ACHN (cell line): Measurements from ENCODE around the gene SEMA4D.

Experiments used
- DNase-seq: peaks from one replicate; pipeline ENCODE4 v3.0.0-alpha.2; 2015
- in situ Hi-C: cut with HindIII; loops from 2 replicates; pipeline ENCODE4 v1.10.0; 2017; ENCODE audit warnings: low sequenced_read_pairs, low pct_ligation_motif_present, low pct_unique_long_range_greater_than_20kb

The SEMA4D gene

DNA sequence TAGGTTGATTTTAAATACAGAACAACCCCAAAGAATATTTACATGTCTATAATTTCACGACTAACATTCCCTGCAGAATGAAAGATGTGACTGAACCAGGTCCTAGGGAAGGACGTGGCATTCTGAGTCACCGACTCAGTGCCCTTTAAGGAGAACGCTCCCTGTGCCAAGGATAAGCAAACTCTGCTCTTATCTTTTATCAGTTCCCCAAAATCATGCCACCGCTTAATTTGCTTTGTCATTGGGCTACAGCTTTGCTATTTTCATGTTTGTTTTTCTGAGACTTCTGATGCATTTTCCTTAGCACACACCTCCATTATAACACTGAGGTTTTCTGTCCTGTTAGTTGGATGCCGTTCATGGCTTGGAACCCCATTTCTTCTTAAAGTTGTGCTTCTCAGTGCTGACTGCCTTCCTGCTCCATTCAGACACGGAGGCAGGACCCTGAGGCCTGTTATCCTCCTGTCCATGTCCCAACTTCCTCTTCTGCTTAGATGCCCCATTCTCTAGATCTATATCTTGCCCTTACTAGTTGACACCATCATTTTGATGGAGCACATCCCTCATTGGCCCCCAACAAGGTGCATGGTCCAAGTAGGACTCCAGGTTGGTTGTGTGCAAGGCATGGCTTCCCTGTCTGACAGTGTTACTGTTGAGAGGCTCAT is 11.2 kb upstream of the SEMA4D start:
- no peak for DNase-seq
- in situ Hi-C loops, result no loop called here

- DNase-seq, result peak; percentile 58
- in situ Hi-C loops, result no loop called here
Measured at GRCh38 chr9:89505911-89506310, 8.0 kb upstream of the SEMA4D start.

- in situ Hi-C loops, result no loop called here
- DNase-seq, result no peak
Measured at GRCh38 chr9:89505048-89505447, 7.1 kb upstream of the SEMA4D start.

- no peak for DNase-seq
- in situ Hi-C loops, result no loop called here
Measured at GRCh38 chr9:89502671-89503070, 4.8 kb upstream of the SEMA4D start.

DNA sequence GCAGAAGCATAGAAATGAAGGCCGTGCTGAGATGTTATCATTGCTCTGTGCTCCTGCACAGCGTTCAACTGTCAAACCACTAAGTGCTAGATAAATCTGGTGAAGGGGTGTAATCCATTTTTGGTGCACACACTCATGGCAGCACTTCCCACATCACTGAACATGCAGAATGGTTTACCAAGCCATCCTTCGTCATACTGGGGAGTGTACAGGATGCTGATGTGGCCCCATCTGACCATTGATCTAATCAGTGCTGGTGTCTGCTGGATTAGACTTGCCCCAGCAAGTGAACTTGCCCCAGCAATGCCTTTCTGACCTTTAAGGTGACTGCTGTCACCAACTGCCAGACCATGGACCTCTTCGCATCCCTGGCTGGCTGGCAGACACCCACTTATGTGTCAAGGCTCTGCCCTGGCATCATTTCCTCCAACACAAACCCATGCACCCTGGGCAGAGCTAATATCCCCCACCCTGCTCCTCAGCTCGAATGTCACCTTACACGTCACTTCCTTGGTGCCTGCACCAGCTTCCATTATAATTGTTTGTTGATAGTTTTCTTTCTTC is 4.2 kb upstream of the SEMA4D start:
- DNase-seq, result no peak
- in situ Hi-C loops, result no loop called here

GRCh38 chr9:89501311-89501898 is 3.5 kb upstream of the SEMA4D start:
- in situ Hi-C loops, result no loop called here
- no peak for DNase-seq

- in situ Hi-C loops, result no loop called here
- DNase-seq, result no peak
Measured at GRCh38 chr9:89500008-89500407, 2.1 kb upstream of the SEMA4D start.

DNA sequence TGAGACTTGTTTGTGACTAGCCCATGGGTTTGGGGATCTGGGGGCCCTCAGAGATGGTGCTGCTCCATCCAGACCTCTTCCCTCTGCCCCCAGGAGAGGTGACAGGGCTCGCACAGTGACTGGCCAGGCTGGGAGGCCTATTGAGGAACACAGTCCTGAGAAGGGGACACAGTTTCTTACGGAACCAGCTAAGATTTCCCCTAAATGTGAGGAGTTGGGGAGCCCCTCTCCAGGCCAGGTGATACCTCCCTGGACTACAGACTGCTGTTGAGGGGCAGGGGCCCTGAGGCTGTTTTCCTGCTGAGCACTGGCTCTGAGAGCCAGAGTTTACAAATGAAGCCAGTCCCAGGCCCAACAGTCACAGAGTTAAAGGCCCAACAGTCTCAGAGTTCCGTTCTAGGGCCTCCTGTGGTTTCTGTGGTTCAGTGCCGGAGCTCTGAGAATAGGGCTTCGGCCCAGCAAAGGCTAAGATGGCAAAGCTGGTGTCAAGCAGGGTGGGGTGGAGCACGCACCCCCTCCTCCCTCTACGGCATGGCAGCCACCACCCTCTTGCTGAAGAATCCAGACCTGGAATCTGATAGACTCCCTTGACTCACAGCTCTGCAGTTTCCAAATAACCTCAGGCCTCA is 1.1 kb upstream of the SEMA4D start:
- in situ Hi-C loops, result no loop called here
- DNase-seq, result no peak

- no peak for DNase-seq
- in situ Hi-C loops, result no loop called here
Measured at GRCh38 chr9:89497257-89497963, 503 bp downstream of the SEMA4D start.

DNA sequence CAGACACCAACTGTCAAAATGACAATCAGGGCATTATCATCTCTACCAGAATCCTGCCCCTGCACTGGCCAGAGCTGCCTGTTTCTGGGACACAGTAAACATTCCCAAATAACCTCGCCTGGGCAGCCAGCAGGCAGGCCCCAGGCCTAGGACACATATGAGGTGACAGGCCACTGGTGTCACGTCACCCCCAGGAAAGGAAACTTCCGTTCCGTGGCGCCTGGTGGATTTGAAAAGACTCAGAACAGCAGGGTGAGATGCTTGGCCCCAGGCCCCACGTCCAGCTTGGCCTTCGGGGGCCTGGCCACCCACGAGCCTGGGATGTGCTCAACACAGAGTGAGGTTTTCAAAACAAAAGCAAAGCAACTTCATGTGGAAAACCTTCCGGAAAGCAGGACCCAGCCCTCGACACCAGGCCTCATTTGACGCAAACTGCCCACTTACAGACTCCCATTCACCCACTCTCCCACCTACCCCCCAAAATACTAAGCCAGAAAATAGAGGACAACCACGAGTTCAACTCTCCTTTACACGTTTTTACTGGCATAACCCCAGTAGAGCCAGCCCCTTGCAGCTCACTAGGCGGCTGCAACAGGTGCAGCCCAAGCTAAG is 1.2 kb downstream of the SEMA4D start:
- DNase-seq, result no peak
- in situ Hi-C loops, result no loop called here

DNA sequence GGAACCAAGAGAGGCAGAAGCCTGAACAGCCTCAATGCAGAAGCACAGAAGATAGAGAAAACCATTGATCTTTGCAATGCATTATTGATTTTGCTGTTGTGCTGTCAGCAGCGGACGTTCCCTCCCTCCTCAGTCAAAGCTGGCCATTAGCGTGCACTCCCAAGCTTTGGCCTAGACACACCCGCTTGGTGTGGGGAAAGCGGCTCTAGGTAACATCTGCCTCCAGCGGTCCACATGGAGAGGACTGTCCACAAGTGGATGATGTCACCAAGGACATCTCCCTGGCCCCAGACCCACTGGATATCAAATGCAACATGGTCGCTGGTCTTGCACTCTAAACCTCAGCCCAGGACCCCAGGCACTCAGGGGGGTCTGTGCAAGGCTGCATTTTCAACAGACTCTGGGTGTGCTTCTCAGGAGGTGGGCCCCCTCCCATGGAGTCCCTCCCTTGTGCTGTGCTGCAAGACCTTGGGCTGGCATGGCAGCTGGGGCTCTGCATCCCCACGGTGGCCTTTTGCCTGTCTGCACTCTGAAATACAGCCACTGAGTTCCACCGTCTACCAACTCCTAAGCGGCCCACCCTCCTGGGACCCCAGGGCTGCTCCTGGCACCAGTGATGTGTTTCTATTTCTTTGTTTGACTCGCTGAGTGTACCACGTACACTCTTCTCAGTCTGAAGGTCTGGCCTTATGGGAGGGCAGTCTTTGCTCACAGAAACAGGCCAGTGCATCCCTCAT is 1.9 kb downstream of the SEMA4D start:
- in situ Hi-C loops, result no loop called here
- DNase-seq, result no peak

- DNase-seq, result no peak
- in situ Hi-C loops, result no loop called here
Measured at GRCh38 chr9:89494199-89494598, 3.7 kb downstream of the SEMA4D start.

DNA sequence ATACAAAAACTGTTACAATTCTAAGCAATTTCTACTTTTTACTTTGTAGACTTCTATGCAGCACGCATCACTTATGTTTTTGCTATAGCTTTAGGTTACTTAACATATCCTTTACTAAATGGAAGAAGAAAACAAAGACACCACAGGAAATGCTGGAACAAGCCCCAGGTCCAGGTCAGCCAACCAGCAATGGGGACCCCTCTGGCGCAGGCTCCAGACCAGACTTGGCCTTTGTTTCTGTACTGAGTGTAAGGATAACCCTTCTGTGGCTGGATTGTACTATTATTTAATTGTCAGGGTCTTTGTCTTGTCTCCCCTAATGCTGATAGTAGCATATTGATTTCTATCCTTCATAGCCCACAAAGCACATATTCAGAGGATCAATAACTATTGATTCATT is 4.2 kb downstream of the SEMA4D start:
- DNase-seq, result no peak
- in situ Hi-C loops, result no loop called here

DNA sequence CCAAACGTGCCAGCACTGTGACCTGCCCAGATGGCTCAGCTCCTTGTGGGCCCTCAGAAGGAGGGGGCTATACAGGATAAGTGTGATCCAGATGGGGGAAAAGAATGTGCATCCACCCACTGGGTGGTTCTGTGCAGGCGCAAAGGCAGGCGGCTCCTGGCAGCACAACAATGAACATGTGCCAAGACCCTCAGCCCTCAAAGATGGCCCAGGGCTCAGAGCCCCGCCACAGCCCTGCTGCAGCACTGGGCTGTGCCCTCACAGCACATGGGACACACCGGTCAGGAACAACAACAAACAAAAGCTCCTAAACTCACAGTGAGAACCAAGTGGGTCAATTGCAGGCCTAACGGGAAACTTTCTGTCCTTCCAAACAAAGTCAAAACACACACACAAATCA is 4.7 kb downstream of the SEMA4D start:
- in situ Hi-C loops, result no loop called here
- no peak for DNase-seq

GRCh38 chr9:89492586-89492985 is 5.3 kb downstream of the SEMA4D start:
- no peak for DNase-seq
- in situ Hi-C loops, result no loop called here

GRCh38 chr9:89491694-89492093 is 6.2 kb downstream of the SEMA4D start:
- in situ Hi-C loops, result no loop called here
- DNase-seq, result no peak

DNA sequence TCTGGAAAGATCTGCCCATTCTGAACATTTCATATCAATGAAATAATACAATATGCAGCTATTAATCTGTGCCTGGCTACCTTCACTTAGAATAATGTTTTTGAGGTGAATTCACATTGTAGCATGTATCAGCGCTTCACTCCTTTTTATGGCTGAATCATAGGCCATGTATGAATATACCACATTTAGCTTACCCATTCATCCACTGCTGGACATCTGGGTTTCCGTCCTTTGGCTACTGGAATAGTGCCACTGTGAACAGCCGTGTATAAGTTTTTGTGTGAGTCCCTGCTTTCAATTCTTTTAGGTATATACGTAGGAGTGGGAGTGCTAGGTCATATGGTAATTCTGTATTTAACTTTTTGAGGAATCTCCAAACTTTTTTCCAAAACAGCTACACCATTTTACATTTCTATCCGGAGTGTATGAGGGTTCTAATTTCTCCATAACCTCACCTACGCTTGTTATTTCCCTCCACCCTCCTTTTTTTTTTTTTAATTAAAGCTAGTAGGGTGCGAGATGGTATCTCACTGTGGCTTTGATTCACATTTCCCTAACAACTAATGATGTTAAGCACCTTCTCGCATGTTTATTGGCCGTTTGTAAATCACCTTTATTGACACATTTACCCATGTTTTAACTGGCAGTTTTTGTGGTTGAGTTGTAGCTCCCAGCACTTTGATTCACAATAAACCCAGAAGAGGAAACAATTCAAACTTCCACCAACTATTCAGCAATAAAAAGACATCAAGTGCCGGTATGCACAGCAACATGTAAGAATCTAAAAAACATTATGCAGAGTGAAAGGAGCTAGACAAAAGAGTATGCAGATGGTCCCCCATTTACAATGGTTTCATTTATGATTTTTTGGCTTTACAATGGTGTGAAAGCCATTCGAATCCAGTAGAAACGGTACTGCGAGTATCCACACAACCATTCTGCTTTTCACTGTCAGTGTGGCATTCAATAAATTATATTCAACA is 8.1 kb downstream of the SEMA4D start:
- in situ Hi-C loops, result no loop called here
- DNase-seq, result no peak
